Measurements from ENCODE around the gene ZBTB2.

- TF ChIP-seq POLR2AphosphoS5 (IDR thresholded peaks at IDR 0.05; ENCODE audit: low read depth, low read length) (no peak), POLR2A (IDR thresholded peaks at IDR 0.05; ENCODE audit: low read depth, low read length) (no peak), TAF1 (IDR thresholded peaks at IDR 0.05; ENCODE audit: low read depth, low read length) (no peak), SPI1 (IDR thresholded peaks at IDR 0.05; ENCODE audit: low read depth, low read length) (no peak), PAX5 (IDR thresholded peaks at IDR 0.05; ENCODE audit: insufficient read depth, low read length, severe bottlenecking) (no peak)
Measured at GRCh38 chr6:151338651-151339200, 52.6 kb downstream of the ZBTB2 start.

Measured in GM12891 (cell line).